H1 (cell line): ENCODE results near the gene NHS. TPM values are rescaled to one million over a fixed set of nuclear protein-coding genes. Genes with fewer than 3 reads are reported as not detected.

Experiments
- CTCF ChIA-PET: fragments of 300-600 bp; sonication (Branson Sonifier 250); formaldehyde crosslinking; loops from one replicate; lab custom pipeline; 2021; ENCODE audit not compliant: partially characterized antibody; lab: Charles Lee
- POLR2A ChIA-PET: fragments of 300-600 bp; sonication (Branson Sonifier 250); formaldehyde crosslinking; loops from one replicate; lab custom pipeline; 2021; ENCODE audit warnings: inconsistent platforms; ENCODE audit not compliant: partially characterized antibody; lab: Charles Lee
- DNase-seq, 2 experiments: peaks; one replicate each; pipeline versions ENCODE4 v3.0.0 to v3.0.0-alpha.2; 2010 to 2022; ENCODE audit warnings: low spot score in 2 of 2, low read depth in 1 of 2, mixed read lengths in 1 of 2
- FAIRE-seq: peaks from 2 replicates; lab custom pipeline; 2011; peaks lifted over from hg19 to GRCh38; lab: Jason Lieb, UNC
- H2AFZ ChIP-seq: 2 replicates; pipeline ENCODE4 v1.8.1; 2012; ENCODE audit warnings: low read length, inconsistent platforms
- H2AK5ac ChIP-seq: 2 replicates; pipeline ENCODE4 v1.6.1; 2013; ENCODE audit warnings: low read depth, low read length
- H2BK120ac ChIP-seq: replicated peaks from 2 replicates; pipeline ENCODE3; 2013; ENCODE audit warnings: low read depth, low read length, inconsistent platforms
- H2BK12ac ChIP-seq: 2 replicates; pipeline ENCODE4 v1.6.1; 2013; ENCODE audit warnings: low read depth, low read length
- H2BK15ac ChIP-seq: 2 replicates; pipeline ENCODE4 v1.6.1; 2013; ENCODE audit warnings: low read length
- H2BK20ac ChIP-seq: 2 replicates; pipeline ENCODE4 v1.6.1; 2013; ENCODE audit warnings: low read length
- H2BK5ac ChIP-seq: 2 replicates; pipeline ENCODE4 v1.6.1; 2013; ENCODE audit warnings: low read depth, low read length
- H3K14ac ChIP-seq: 2 replicates; pipeline ENCODE4 v1.6.1; 2013; ENCODE audit warnings: inconsistent platforms; ENCODE audit not compliant: insufficient read length
- H3K18ac ChIP-seq: 2 replicates; pipeline ENCODE4 v1.6.1; 2013; ENCODE audit warnings: low read length; ENCODE audit errors: extremely low read depth
- H3K23ac ChIP-seq: 2 replicates; pipeline ENCODE4 v1.6.1; 2013; ENCODE audit warnings: inconsistent platforms; ENCODE audit not compliant: insufficient read length
- H3K23me2 ChIP-seq: 2 replicates; pipeline ENCODE4 v1.6.1; 2013; ENCODE audit warnings: low read depth, low read length
- H3K27ac ChIP-seq: 2 replicates; pipeline ENCODE4 v1.6.1; 2011; ENCODE audit warnings: low read depth, low read length, inconsistent platforms
- H3K27me3 ChIP-seq, 4 experiments: replicated peaks in 1 of 4; 1 replicate in 1 of 4; 2 replicates in 3 of 4; pipeline versions ENCODE4 v1.6.1 to v1.8.1; 2011 to 2013; ENCODE audit warnings: low read length in 3 of 4, mild to moderate bottlenecking in 3 of 4, inconsistent platforms in 2 of 4, mixed read lengths in 2 of 4, moderate library complexity in 1 of 4; ENCODE audit not compliant: control insufficient read depth in 3 of 4, insufficient read depth in 3 of 4; ENCODE audit errors: extremely low read depth in 1 of 4
- H3K36me3 ChIP-seq, 4 experiments: 2 replicates each; pipeline versions ENCODE4 v1.6.1 to v1.8.1; 2011 to 2013; ENCODE audit warnings: mild to moderate bottlenecking in 4 of 4, low read length in 3 of 4, moderate library complexity in 2 of 4, control low read depth in 1 of 4, inconsistent platforms in 1 of 4; ENCODE audit not compliant: insufficient read depth in 4 of 4, control insufficient read depth in 2 of 4
- H3K4ac ChIP-seq: replicated peaks from 2 replicates; pipeline ENCODE3; 2013; ENCODE audit warnings: low read length, low read depth, mixed read lengths, inconsistent platforms; ENCODE audit not compliant: insufficient read length
- H3K4me1 ChIP-seq, 4 experiments: replicated peaks in 1 of 4; 1 replicate in 1 of 4; 2 replicates in 3 of 4; pipeline versions ENCODE4 v1.6.1 to v1.8.1; 2011 to 2013; ENCODE audit warnings: low read length in 3 of 4, inconsistent platforms in 2 of 4, mixed read lengths in 1 of 4; ENCODE audit not compliant: insufficient read depth in 4 of 4, control insufficient read depth in 3 of 4
- H3K4me2 ChIP-seq, 2 experiments: 2 replicates each; pipeline versions ENCODE4 v1.6.1 to v1.8.1; 2011 to 2013; ENCODE audit warnings: low read depth in 2 of 2, low read length in 2 of 2, control low read depth in 1 of 2, inconsistent platforms in 1 of 2, mild to moderate bottlenecking in 1 of 2; ENCODE audit not compliant: insufficient read depth in 1 of 2
- H3K4me3 ChIP-seq, 4 experiments: fragments of 200-600, 300-600 bp in 1 of 4; sonication (generic), shearing (Covaris generic), sonication (Bioruptor Twin) in 1 of 4; 2 replicates each; pipeline versions ENCODE4 v1.5.1 to v1.8.1; 2011 to 2016; ENCODE audit warnings: low read length in 4 of 4, low read depth in 3 of 4, control low read depth in 2 of 4, inconsistent platforms in 2 of 4, mild to moderate bottlenecking in 2 of 4, mixed read lengths in 1 of 4, moderate library complexity in 1 of 4; ENCODE audit not compliant: insufficient read depth in 2 of 4; ENCODE audit errors: extremely low read depth in 1 of 4
- H3K56ac ChIP-seq: replicated peaks from 2 replicates; pipeline ENCODE3; 2013; ENCODE audit warnings: low read depth, mild to moderate bottlenecking, mixed read lengths, low read length, inconsistent platforms; ENCODE audit not compliant: insufficient read length
- H3K79me1 ChIP-seq: 2 replicates; pipeline ENCODE4 v1.6.1; 2013; ENCODE audit warnings: low read depth, low read length, control low read depth
- H3K79me2 ChIP-seq, 2 experiments: 2 replicates each; pipeline versions ENCODE4 v1.6.1 to v1.8.1; 2012 to 2013; ENCODE audit warnings: low read length in 2 of 2, mild to moderate bottlenecking in 2 of 2, inconsistent platforms in 1 of 2; ENCODE audit not compliant: insufficient read depth in 2 of 2, control insufficient read depth in 1 of 2
- H3K9ac ChIP-seq, 4 experiments: replicated peaks in 1 of 4; 1 replicate in 1 of 4; 2 replicates in 3 of 4; pipeline versions ENCODE4 v1.6.1 to v1.8.1; 2011 to 2013; ENCODE audit warnings: low read depth in 3 of 4, low read length in 3 of 4, control low read depth in 2 of 4, mild to moderate bottlenecking in 2 of 4, moderate library complexity in 2 of 4, inconsistent platforms in 1 of 4; ENCODE audit errors: extremely low read depth in 1 of 4
- H3K9me3 ChIP-seq, 2 experiments: 2 replicates each; pipeline versions ENCODE4 v1.6.1 to v1.8.1; 2012 to 2013; ENCODE audit warnings: mild to moderate bottlenecking in 2 of 2, moderate library complexity in 2 of 2, control low read depth in 1 of 2, inconsistent platforms in 1 of 2, low read depth in 1 of 2, low read length in 1 of 2, mixed read lengths in 1 of 2; ENCODE audit not compliant: insufficient read depth in 2 of 2
- H4K20me1 ChIP-seq, 2 experiments: replicated peaks in 1 of 2; 2 replicates each; pipeline versions ENCODE3 to v1.8.1; 2011 to 2013; ENCODE audit warnings: inconsistent platforms in 2 of 2, low read length in 2 of 2, mild to moderate bottlenecking in 1 of 2; ENCODE audit not compliant: insufficient read depth in 2 of 2, control insufficient read depth in 1 of 2
- H4K5ac ChIP-seq: 2 replicates; pipeline ENCODE4 v1.6.1; 2013; ENCODE audit warnings: low read length, low read depth, mixed read lengths, inconsistent platforms; ENCODE audit not compliant: insufficient read length
- H4K8ac ChIP-seq: 2 replicates; pipeline ENCODE4 v1.8.0; 2013; ENCODE audit warnings: mild to moderate bottlenecking, moderate library complexity, low read length, inconsistent platforms; ENCODE audit not compliant: insufficient read depth; ENCODE audit errors: extremely low read depth
- H4K91ac ChIP-seq: replicated peaks from 2 replicates; pipeline ENCODE3; 2013; ENCODE audit warnings: low read length, mixed read lengths, inconsistent platforms; ENCODE audit not compliant: insufficient read length
- RXRA ChIP-seq: IDR thresholded peaks from 2 replicates; pipeline ENCODE4 v1.6.1; 2011; ENCODE audit warnings: low read depth, mild to moderate bottlenecking, low read length, moderate library complexity; ENCODE audit not compliant: insufficient read depth
- WGBS, 2 experiments: shearing (Covaris generic) in 1 of 2; methylation state at CpG; one replicate each; pipeline versions ENCODE4 v1.1.6 to v1.1.7; 2013 to 2015; ENCODE audit warnings: low lambda C conversion rate in 2 of 2, mixed read lengths in 2 of 2, inconsistent platforms in 1 of 2, low coverage in 1 of 2, missing lambda C conversion rate in 1 of 2; ENCODE audit not compliant: insufficient replicate concordance in 2 of 2, insufficient coverage in 1 of 2, insufficient read length in 1 of 2; ENCODE audit errors: extremely low coverage in 1 of 2, missing lambda C conversion rate in 1 of 2; 5-methylcytosine and 5-hydroxymethylcytosine counted together
- polyA plus RNA-seq, 7 experiments: library from polyadenylated mRNA; depleted of rRNA in 3 of 7; stranded (reverse) in 5 of 7; unstranded in 2 of 7; fragments of >200 nt in 5 of 7; fragments of 200-250 nt in 2 of 7; gene quantifications; 1 replicate in 5 of 7; 2 replicates in 1 of 7; 4 replicates in 1 of 7; pipeline versions ENCODE4 v1.2.1 to v1.2.3, GENCODE V29; 2011 to 2013; ENCODE audit warnings: missing spikeins in 2 of 7, mixed read lengths in 2 of 7
- total RNA-seq: library from RNA; stranded (reverse); fragmentation: NEBNext Ultra II Directional; extraction: Animal tissue kit (Norgen Biotek cat#: 25700); gene quantifications from 2 replicates; pipeline ENCODE4 v1.2.1, GENCODE V29; 2021

NHS gene
- total and polyA plus RNA-seq, 2 of the 8 experiments (the other 6 are each of a cell fraction or from before 2014, with no cell fraction given), result 2.2 to 6.7 TPM

DNA sequence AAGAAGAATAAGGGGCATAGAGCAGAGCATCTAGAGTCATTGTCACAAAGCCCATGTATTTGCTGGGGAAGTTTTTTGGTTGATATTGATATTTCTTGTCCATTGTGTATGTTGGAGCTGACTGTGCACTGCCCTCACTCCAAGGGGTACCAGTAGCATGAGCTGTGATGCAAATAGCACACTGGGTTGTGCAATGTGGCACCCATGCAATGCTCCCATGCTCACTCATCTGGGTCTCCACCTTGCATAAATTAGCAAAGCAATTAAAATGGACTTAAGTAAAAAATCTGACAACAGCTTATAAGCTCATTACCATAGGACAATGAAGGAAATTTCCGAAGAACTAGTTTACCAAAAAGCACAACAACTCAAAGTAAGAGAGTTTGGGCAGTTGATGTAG lies 87.9 kb downstream of the NHS start:
- Histone ChIP-seq H2AK5ac (no peak overlapping the region), H3K79me1 (no peaks in the 10 kb centered on the region), H2BK12ac (no peak overlapping the region), H3K4me2 (no peak overlapping the region), H2BK15ac (no peak overlapping the region), H3K4ac (no peak overlapping the region), H3K23ac (no peak overlapping the region), H3K79me2 (no peaks in the 10 kb centered on the region; a peak in 1 of 4 replicates), H3K27me3 (no peaks in the 10 kb centered on the region), H4K20me1 (no peaks in the 10 kb centered on the region), H3K56ac (no peak overlapping the region), H2BK20ac (no peak overlapping the region), H3K27ac (no peak overlapping the region), H2BK120ac (no peak overlapping the region), H4K8ac (no peak overlapping the region), H3K4me1 (peaks cover 0 to 3% (median 1%) of the 10 kb centered on the region in 4 experiments; a peak in 2 of 7 replicates), H2AFZ (no peak overlapping the region), H2BK5ac (no peak overlapping the region), H4K5ac (no peak overlapping the region), H3K14ac (no peak overlapping the region), H3K18ac (no peak overlapping the region), H3K4me3 (no peak overlapping the region), H3K23me2 (no peaks in the 10 kb centered on the region), H3K9me3 (no peaks in the 10 kb centered on the region), H4K91ac (no peak overlapping the region), H3K9ac (no peak overlapping the region), H3K36me3 (no peaks in the 10 kb centered on the region)
- ChIA-PET POLR2A (no interaction called here), CTCF (no interaction called here)
- 86% methylated on average over 1 of the region's 1 CpG; no CpG with 5 or more reads in 1 of the 2 experiments for WGBS, 2 experiments
- no peak for DNase-seq
- no peak for TF ChIP-seq RXRA
- FAIRE-seq, result no peak
